ENCODE data around the gene PCBP3.
"Not testable (repeated sequence)": the region's sequence is repeated elsewhere in the genome, so short reads cannot be mapped to it uniquely, and the experiment has no call there.

The PCBP3 gene

GRCh38 chr21:45670731-45671130 lies 27.2 kb downstream of the PCBP3 start:
- 58% methylated on average over 2 of the region's 3 CpGs for WGBS
- no peak overlapping the region for H2BK12ac ChIP-seq (ENCODE audit: low read length in 2 of 2)
- H3K4me3 ChIP-seq (ENCODE audit: insufficient read depth in 1 of 2, low read depth in 1 of 2, low read length in 2 of 2) = no peak overlapping the region
- peaks cover 13% of the 10 kb centered on the region for H3K79me1 ChIP-seq (replicated peaks; ENCODE audit: low read length, poor library complexity, severe bottlenecking)
- no peak overlapping the region for H3K18ac ChIP-seq (ENCODE audit: low read depth in 1 of 2, low read length in 2 of 2)
- H3K27ac ChIP-seq (ENCODE audit: low read length, poor library complexity, severe bottlenecking) = no peak overlapping the region
- no peak overlapping the region for H3K23ac ChIP-seq (ENCODE audit: low read length in 2 of 2)
- no peak for DNase-seq
- no peak overlapping the region for H2AFZ ChIP-seq (ENCODE audit: low read depth, low read length)
- no peak overlapping the region for H2BK15ac ChIP-seq (ENCODE audit: low read depth, poor library complexity, severe bottlenecking)
- peaks cover 6 to 42% of the 10 kb centered on the region in 2 experiments for H3K36me3 ChIP-seq (ENCODE audit: control insufficient read depth in 1 of 2, insufficient read depth in 2 of 2, low read depth in 1 of 2, low read length in 2 of 2)
- no peak overlapping the region for H2BK5ac ChIP-seq (ENCODE audit: low read depth, low read length, poor library complexity, severe bottlenecking)
- H2AK5ac ChIP-seq (ENCODE audit: low read length, severe bottlenecking) = no peak overlapping the region
- H3K4me1 ChIP-seq (ENCODE audit: control insufficient read depth, insufficient read depth, low read depth, low read length) = no peaks in the 10 kb centered on the region
- no peak overlapping the region for H3K4ac ChIP-seq (ENCODE audit: low read depth in 1 of 2, low read length in 2 of 2)
- no peaks in the 10 kb centered on the region for H3K27me3 ChIP-seq (ENCODE audit: control insufficient read depth in 1 of 2, insufficient read depth in 1 of 2, low read length in 2 of 2)
- H3K4me2 ChIP-seq (ENCODE audit: low read length, poor library complexity, severe bottlenecking) = no peak overlapping the region
- H3K9me3 ChIP-seq (ENCODE audit: control insufficient read depth, low read length) = peaks cover 21% of the 10 kb centered on the region
- H3K14ac ChIP-seq (ENCODE audit: low read length in 2 of 2) = no peak overlapping the region
- H4K8ac ChIP-seq (ENCODE audit: low read length) = no peak overlapping the region
- H4K91ac ChIP-seq (ENCODE audit: low read length) = no peak overlapping the region
- no peak overlapping the region for H3K9ac ChIP-seq (ENCODE audit: low read length)
- H2BK120ac ChIP-seq (ENCODE audit: low read depth, low read length) = no peak overlapping the region

GRCh38 chr21:45678790-45679189 lies 35.3 kb downstream of the PCBP3 start:
- H3K4me2 ChIP-seq (ENCODE audit: low read length, poor library complexity, severe bottlenecking); H3K4ac ChIP-seq (ENCODE audit: low read depth in 1 of 2, low read length in 2 of 2); H3K9me3 ChIP-seq (ENCODE audit: control insufficient read depth, low read length); H3K4me1 ChIP-seq (ENCODE audit: control insufficient read depth, insufficient read depth, low read depth, low read length); H3K27ac ChIP-seq (ENCODE audit: low read length, poor library complexity, severe bottlenecking); H3K18ac ChIP-seq (ENCODE audit: low read depth in 1 of 2, low read length in 2 of 2); H3K4me3 ChIP-seq (ENCODE audit: insufficient read depth in 1 of 2, low read depth in 1 of 2, low read length in 2 of 2); H3K23ac ChIP-seq (ENCODE audit: low read length in 2 of 2); H2AK5ac ChIP-seq (ENCODE audit: low read length, severe bottlenecking); H4K91ac ChIP-seq (ENCODE audit: low read length); H2AFZ ChIP-seq (ENCODE audit: low read depth, low read length); DNase-seq; H2BK5ac ChIP-seq (ENCODE audit: low read depth, low read length, poor library complexity, severe bottlenecking); H2BK15ac ChIP-seq (ENCODE audit: low read depth, poor library complexity, severe bottlenecking); H2BK12ac ChIP-seq (ENCODE audit: low read length in 2 of 2); H2BK120ac ChIP-seq (ENCODE audit: low read depth, low read length); H4K8ac ChIP-seq (ENCODE audit: low read length); H3K9ac ChIP-seq (ENCODE audit: low read length); H3K14ac ChIP-seq (ENCODE audit: low read length in 2 of 2); H3K79me1 ChIP-seq (replicated peaks; ENCODE audit: low read length, poor library complexity, severe bottlenecking); H3K27me3 ChIP-seq (ENCODE audit: control insufficient read depth in 1 of 2, insufficient read depth in 1 of 2, low read length in 2 of 2): not testable (repeated sequence)
- WGBS = 100% methylated on average over 1 of the region's 1 CpG
- H3K36me3 ChIP-seq (ENCODE audit: control insufficient read depth in 1 of 2, insufficient read depth in 2 of 2, low read depth in 1 of 2, low read length in 2 of 2) = peaks cover 6 to 24% of the 10 kb centered on the region in 2 experiments

GRCh38 chr21:45680215-45680614 lies 36.7 kb downstream of the PCBP3 start:
- Histone ChIP-seq H3K4ac (ENCODE audit: low read depth in 1 of 2, low read length in 2 of 2) (no peak overlapping the region), H2BK120ac (ENCODE audit: low read depth, low read length) (no peak overlapping the region), H2BK12ac (ENCODE audit: low read length in 2 of 2) (no peak overlapping the region), H3K4me2 (ENCODE audit: low read length, poor library complexity, severe bottlenecking) (no peak overlapping the region), H2BK5ac (ENCODE audit: low read depth, low read length, poor library complexity, severe bottlenecking) (no peak overlapping the region), H3K4me3 (ENCODE audit: insufficient read depth in 1 of 2, low read depth in 1 of 2, low read length in 2 of 2) (no peak overlapping the region), H3K9ac (ENCODE audit: low read length) (no peak overlapping the region), H3K36me3 (ENCODE audit: control insufficient read depth in 1 of 2, insufficient read depth in 2 of 2, low read depth in 1 of 2, low read length in 2 of 2) (peaks cover under 1 to 10% of the 10 kb centered on the region in 2 experiments), H3K23ac (ENCODE audit: low read length in 2 of 2) (no peak overlapping the region), H3K18ac (ENCODE audit: low read depth in 1 of 2, low read length in 2 of 2) (no peak overlapping the region), H4K8ac (ENCODE audit: low read length) (no peak overlapping the region), H3K27me3 (ENCODE audit: control insufficient read depth in 1 of 2, insufficient read depth in 1 of 2, low read length in 2 of 2) (no peaks in the 10 kb centered on the region), H4K91ac (ENCODE audit: low read length) (no peak overlapping the region), H2BK15ac (ENCODE audit: low read depth, poor library complexity, severe bottlenecking) (no peak overlapping the region), H3K27ac (ENCODE audit: low read length, poor library complexity, severe bottlenecking) (no peak overlapping the region), H2AK5ac (ENCODE audit: low read length, severe bottlenecking) (no peak overlapping the region), H3K14ac (ENCODE audit: low read length in 2 of 2) (no peak overlapping the region), H3K9me3 (ENCODE audit: control insufficient read depth, low read length) (no peaks in the 10 kb centered on the region), H3K4me1 (ENCODE audit: control insufficient read depth, insufficient read depth, low read depth, low read length) (no peaks in the 10 kb centered on the region), H2AFZ (ENCODE audit: low read depth, low read length) (no peak overlapping the region), H3K79me1 (replicated peaks; ENCODE audit: low read length, poor library complexity, severe bottlenecking) (peaks cover 3% of the 10 kb centered on the region)
- no peak for DNase-seq
- 43% methylated on average over 1 of the region's 1 CpG for WGBS

- H2BK12ac ChIP-seq (ENCODE audit: low read length in 2 of 2) = no peak overlapping the region
- H3K27me3 ChIP-seq (ENCODE audit: control insufficient read depth in 1 of 2, insufficient read depth in 1 of 2, low read length in 2 of 2) = no peaks in the 10 kb centered on the region
- no peak overlapping the region for H3K27ac ChIP-seq (ENCODE audit: low read length, poor library complexity, severe bottlenecking)
- no peak overlapping the region for H3K4ac ChIP-seq (ENCODE audit: low read depth in 1 of 2, low read length in 2 of 2)
- H4K8ac ChIP-seq (ENCODE audit: low read length) = no peak overlapping the region
- peaks cover 3% of the 10 kb centered on the region for H3K9me3 ChIP-seq (ENCODE audit: control insufficient read depth, low read length)
- H2BK5ac ChIP-seq (ENCODE audit: low read depth, low read length, poor library complexity, severe bottlenecking) = no peak overlapping the region
- no peak overlapping the region for H3K4me2 ChIP-seq (ENCODE audit: low read length, poor library complexity, severe bottlenecking)
- H2BK15ac ChIP-seq (ENCODE audit: low read depth, poor library complexity, severe bottlenecking) = no peak overlapping the region
- no peak overlapping the region for H2AFZ ChIP-seq (ENCODE audit: low read depth, low read length)
- H3K23ac ChIP-seq (ENCODE audit: low read length in 2 of 2) = no peak overlapping the region
- H3K14ac ChIP-seq (ENCODE audit: low read length in 2 of 2) = no peak overlapping the region
- H3K18ac ChIP-seq (ENCODE audit: low read depth in 1 of 2, low read length in 2 of 2) = no peak overlapping the region
- no peak overlapping the region for H2BK120ac ChIP-seq (ENCODE audit: low read depth, low read length)
- no peak overlapping the region for H2AK5ac ChIP-seq (ENCODE audit: low read length, severe bottlenecking)
- 31% methylated on average over 2 of the region's 2 CpGs for WGBS
- H3K9ac ChIP-seq (ENCODE audit: low read length) = no peak overlapping the region
- DNase-seq = no peak
- no peak overlapping the region for H3K4me3 ChIP-seq (ENCODE audit: insufficient read depth in 1 of 2, low read depth in 1 of 2, low read length in 2 of 2)
- H4K91ac ChIP-seq (ENCODE audit: low read length) = no peak overlapping the region
- H3K4me1 ChIP-seq (ENCODE audit: control insufficient read depth, insufficient read depth, low read depth, low read length) = no peaks in the 10 kb centered on the region
- H3K79me1 ChIP-seq (replicated peaks; ENCODE audit: low read length, poor library complexity, severe bottlenecking) = no peaks in the 10 kb centered on the region
- H3K36me3 ChIP-seq (ENCODE audit: control insufficient read depth in 1 of 2, insufficient read depth in 2 of 2, low read depth in 1 of 2, low read length in 2 of 2) = no peaks in the 10 kb centered on the region
Measured at GRCh38 chr21:45695086-45695485, 51.6 kb downstream of the PCBP3 start.
